A673 (cell line): ENCODE measurements around the gene BEND3.

Experiments
- EZH2 ChIP-seq: fragments of 200-600 bp; sonication (generic); IDR thresholded peaks from 2 replicates; pipeline ENCODE4 v1.6.1; 2017; ENCODE audit warnings: borderline replicate concordance, low read depth, mild to moderate bottlenecking, mixed read lengths, antibody characterized with exemption, low read length; ENCODE audit not compliant: poor library complexity, severe bottlenecking
- TF ChIP-seq, protein P1 (sequence below): fragments of 300-800, 200-600 bp; sonication (generic); conservative IDR thresholded peaks from 2 replicates; pipeline ENCODE4 v1.5.1; 2017; ENCODE audit warnings: low read depth, mild to moderate bottlenecking, antibody characterized with exemption, low read length, moderate library complexity, mixed read lengths

GRCh38 chr6:107061125-107062020 is 53.9 kb downstream of the BEND3 start:
- TF ChIP-seq, protein P1, sequence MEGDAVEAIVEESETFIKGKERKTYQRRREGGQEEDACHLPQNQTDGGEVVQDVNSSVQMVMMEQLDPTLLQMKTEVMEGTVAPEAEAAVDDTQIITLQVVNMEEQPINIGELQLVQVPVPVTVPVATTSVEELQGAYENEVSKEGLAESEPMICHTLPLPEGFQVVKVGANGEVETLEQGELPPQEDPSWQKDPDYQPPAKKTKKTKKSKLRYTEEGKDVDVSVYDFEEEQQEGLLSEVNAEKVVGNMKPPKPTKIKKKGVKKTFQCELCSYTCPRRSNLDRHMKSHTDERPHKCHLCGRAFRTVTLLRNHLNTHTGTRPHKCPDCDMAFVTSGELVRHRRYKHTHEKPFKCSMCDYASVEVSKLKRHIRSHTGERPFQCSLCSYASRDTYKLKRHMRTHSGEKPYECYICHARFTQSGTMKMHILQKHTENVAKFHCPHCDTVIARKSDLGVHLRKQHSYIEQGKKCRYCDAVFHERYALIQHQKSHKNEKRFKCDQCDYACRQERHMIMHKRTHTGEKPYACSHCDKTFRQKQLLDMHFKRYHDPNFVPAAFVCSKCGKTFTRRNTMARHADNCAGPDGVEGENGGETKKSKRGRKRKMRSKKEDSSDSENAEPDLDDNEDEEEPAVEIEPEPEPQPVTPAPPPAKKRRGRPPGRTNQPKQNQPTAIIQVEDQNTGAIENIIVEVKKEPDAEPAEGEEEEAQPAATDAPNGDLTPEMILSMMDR = no peak
- TF ChIP-seq EZH2 = no peak
